ENCODE data around the gene PRKAR1A.

The PRKAR1A gene

GRCh38 chr17:68498479-68499326, 13.5 kb upstream of the PRKAR1A start:
- TF ChIP-seq CTCF (conservative IDR thresholded peaks at IDR 0.05; ENCODE audit: low read depth, low read length), result no peak
- DNase-seq (ENCODE audit: low read depth), result no peak
- H3K4me3 ChIP-seq (ENCODE audit: low read depth, low read length), result no peak overlapping the region

GRCh38 chr17:68499587-68499986, 12.6 kb upstream of the PRKAR1A start:
- DNase-seq (ENCODE audit: low read depth), result no peak
- H3K4me3 ChIP-seq (ENCODE audit: low read depth, low read length), result no peak overlapping the region
- no peak for TF ChIP-seq CTCF (conservative IDR thresholded peaks at IDR 0.05; ENCODE audit: low read depth, low read length)

- TF ChIP-seq CTCF (conservative IDR thresholded peaks at IDR 0.05; ENCODE audit: low read depth, low read length), result no peak
- peak; percentile 57 for DNase-seq (ENCODE audit: low read depth)
- H3K4me3 ChIP-seq (ENCODE audit: low read depth, low read length), result no peak overlapping the region
Measured at GRCh38 chr17:68501074-68501473, 11.2 kb upstream of the PRKAR1A start.

- no peak for DNase-seq (ENCODE audit: low read depth)
- no peak for TF ChIP-seq CTCF (conservative IDR thresholded peaks at IDR 0.05; ENCODE audit: low read depth, low read length)
- H3K4me3 ChIP-seq (ENCODE audit: low read depth, low read length), result no peak overlapping the region
Measured at GRCh38 chr17:68505951-68506350, 6.3 kb upstream of the PRKAR1A start.

- TF ChIP-seq CTCF (conservative IDR thresholded peaks at IDR 0.05; ENCODE audit: low read depth, low read length), result no peak
- no peak overlapping the region for H3K4me3 ChIP-seq (ENCODE audit: low read depth, low read length)
- peak; percentile 33 for DNase-seq (ENCODE audit: low read depth)
Measured at GRCh38 chr17:68507576-68507975, 4.7 kb upstream of the PRKAR1A start.

GRCh38 chr17:68509141-68510057, 2.8 kb upstream of the PRKAR1A start:
- DNase-seq (ENCODE audit: low read depth), result no peak
- H3K4me3 ChIP-seq (ENCODE audit: low read depth, low read length), result no peak overlapping the region
- no peak for TF ChIP-seq CTCF (conservative IDR thresholded peaks at IDR 0.05; ENCODE audit: low read depth, low read length)

Data from choroid plexus epithelial cell (primary cell).